ENCODE data around the gene SAYSD1. TPM values are rescaled to one million over a fixed set of nuclear protein-coding genes. Genes with fewer than 3 reads are reported as not detected.

Gene SAYSD1
- total and polyA plus RNA-seq, 2 donors (not counting 1 experiment from before 2014, with no cell fraction given), result 4.6 to 17.8 TPM

DNA sequence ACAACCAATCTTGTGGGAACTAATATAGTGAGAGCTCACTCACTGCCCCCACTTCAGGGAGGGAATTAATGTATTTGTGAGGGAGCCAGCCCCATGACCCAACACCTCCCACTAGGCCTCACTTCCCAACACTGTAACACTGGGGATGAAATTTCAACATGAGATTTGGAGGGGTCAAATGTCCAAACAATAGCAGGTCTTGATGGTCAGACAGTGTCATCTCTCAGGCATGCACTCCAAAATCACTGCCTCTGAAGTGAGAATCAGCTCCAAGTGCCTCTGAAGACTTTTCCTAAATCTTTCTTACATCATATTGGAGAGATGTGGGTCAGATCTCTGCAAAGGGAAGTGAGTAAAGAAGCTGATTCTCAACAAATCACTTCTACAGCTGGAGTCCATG lies 13.8 kb upstream of the SAYSD1 start:
- no peak overlapping the region for H3K27ac ChIP-seq (ENCODE audit: low read length in 2 of 2)
- TF ChIP-seq, protein P1, sequence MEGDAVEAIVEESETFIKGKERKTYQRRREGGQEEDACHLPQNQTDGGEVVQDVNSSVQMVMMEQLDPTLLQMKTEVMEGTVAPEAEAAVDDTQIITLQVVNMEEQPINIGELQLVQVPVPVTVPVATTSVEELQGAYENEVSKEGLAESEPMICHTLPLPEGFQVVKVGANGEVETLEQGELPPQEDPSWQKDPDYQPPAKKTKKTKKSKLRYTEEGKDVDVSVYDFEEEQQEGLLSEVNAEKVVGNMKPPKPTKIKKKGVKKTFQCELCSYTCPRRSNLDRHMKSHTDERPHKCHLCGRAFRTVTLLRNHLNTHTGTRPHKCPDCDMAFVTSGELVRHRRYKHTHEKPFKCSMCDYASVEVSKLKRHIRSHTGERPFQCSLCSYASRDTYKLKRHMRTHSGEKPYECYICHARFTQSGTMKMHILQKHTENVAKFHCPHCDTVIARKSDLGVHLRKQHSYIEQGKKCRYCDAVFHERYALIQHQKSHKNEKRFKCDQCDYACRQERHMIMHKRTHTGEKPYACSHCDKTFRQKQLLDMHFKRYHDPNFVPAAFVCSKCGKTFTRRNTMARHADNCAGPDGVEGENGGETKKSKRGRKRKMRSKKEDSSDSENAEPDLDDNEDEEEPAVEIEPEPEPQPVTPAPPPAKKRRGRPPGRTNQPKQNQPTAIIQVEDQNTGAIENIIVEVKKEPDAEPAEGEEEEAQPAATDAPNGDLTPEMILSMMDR (IDR thresholded peaks at IDR 0.05), result no peak
- TF ChIP-seq EZH2 (IDR thresholded peaks at IDR 0.05; ENCODE audit: borderline replicate concordance, insufficient read depth, low read depth, low read length, poor library complexity, severe bottlenecking), result no peak
- H3K79me2 ChIP-seq (ENCODE audit: control insufficient read depth, insufficient read depth, low read length), result no peaks in the 10 kb centered on the region
- no peaks in the 10 kb centered on the region for H4K20me1 ChIP-seq (ENCODE audit: control insufficient read depth, insufficient read depth, low read length, poor library complexity, severe bottlenecking)
- no peaks in the 10 kb centered on the region for H3K36me3 ChIP-seq (replicated peaks in 1 of 2; ENCODE audit: control extremely low read depth in 1 of 2, control insufficient read depth in 1 of 2, extremely low read depth in 1 of 2, insufficient read depth in 2 of 2, low read length in 1 of 2)
- no peaks in the 10 kb centered on the region for H3K4me1 ChIP-seq (ENCODE audit: control insufficient read depth in 2 of 2, insufficient read depth in 2 of 2, low read length in 2 of 2)
- intact Hi-C loops (cut with micrococcal nuclease), result no loop called here
- no peak overlapping the region for H3K4me3 ChIP-seq (ENCODE audit: control extremely low read depth in 1 of 5, extremely low read depth in 1 of 5, insufficient read depth in 1 of 5, low read depth in 2 of 5, low read length in 4 of 5)
- POLR2A ChIA-PET, result no interaction called here
- Mint-ChIP-seq H3K4me3 (no peak overlapping the region), H3K27me3 (peaks cover 38% of the 10 kb centered on the region), H3K9me3 (ENCODE audit: insufficient read depth) (no peaks in the 10 kb centered on the region), H3K4me1 (no peaks in the 10 kb centered on the region), H3K27ac (no peak overlapping the region)
- H2AFZ ChIP-seq (ENCODE audit: insufficient read depth, low read depth, low read length, poor library complexity, severe bottlenecking), result no peak overlapping the region
- no peak for ATAC-seq (ENCODE audit: low read depth)
- CTCF ChIA-PET, result no interaction called here
- H3K9me3 ChIP-seq (ENCODE audit: control extremely low read depth in 1 of 3, control insufficient read depth in 2 of 3, insufficient read depth in 1 of 3, low read length in 2 of 3), result no peaks in the 10 kb centered on the region
- H3K4me2 ChIP-seq (replicated peaks; ENCODE audit: low read depth, low read length, poor library complexity, severe bottlenecking), result no peak overlapping the region
- DNase-seq, result no peak
- no peak overlapping the region for H3K9ac ChIP-seq (ENCODE audit: low read length)
- peaks cover 0 to 7% (median 3%) of the 10 kb centered on the region in 4 experiments for H3K27me3 ChIP-seq (replicated peaks in 1 of 4; ENCODE audit: control extremely low read depth in 1 of 4, control insufficient read depth in 3 of 4, insufficient read depth in 4 of 4, low read length in 3 of 4)

GRCh38 chr6:39128106-39128505 lies 13.1 kb upstream of the SAYSD1 start:
- Mint-ChIP-seq H3K4me1 (no peaks in the 10 kb centered on the region), H3K27me3 (peaks cover 41% of the 10 kb centered on the region), H3K4me3 (no peak overlapping the region), H3K27ac (no peak overlapping the region), H3K9me3 (ENCODE audit: insufficient read depth) (no peaks in the 10 kb centered on the region)
- no peaks in the 10 kb centered on the region for H3K9me3 ChIP-seq (ENCODE audit: control extremely low read depth in 1 of 3, control insufficient read depth in 2 of 3, insufficient read depth in 1 of 3, low read length in 2 of 3)
- no peak overlapping the region for H3K4me3 ChIP-seq (ENCODE audit: control extremely low read depth in 1 of 5, extremely low read depth in 1 of 5, insufficient read depth in 1 of 5, low read depth in 2 of 5, low read length in 4 of 5)
- DNase-seq (no peak), ATAC-seq (ENCODE audit: low read depth) (no peak)
- H3K36me3 ChIP-seq (replicated peaks in 1 of 2; ENCODE audit: control extremely low read depth in 1 of 2, control insufficient read depth in 1 of 2, extremely low read depth in 1 of 2, insufficient read depth in 2 of 2, low read length in 1 of 2), result no peaks in the 10 kb centered on the region
- H3K27ac ChIP-seq (ENCODE audit: low read length in 2 of 2), result no peak overlapping the region
- no peak overlapping the region for H3K9ac ChIP-seq (ENCODE audit: low read length)
- H3K4me2 ChIP-seq (replicated peaks; ENCODE audit: low read depth, low read length, poor library complexity, severe bottlenecking), result no peak overlapping the region
- ChIA-PET POLR2A (no interaction called here), CTCF (no interaction called here)
- TF ChIP-seq EZH2 (IDR thresholded peaks at IDR 0.05; ENCODE audit: borderline replicate concordance, insufficient read depth, low read depth, low read length, poor library complexity, severe bottlenecking), result no peak
- TF ChIP-seq, protein P1 (IDR thresholded peaks at IDR 0.05), result no peak
- H2AFZ ChIP-seq (ENCODE audit: insufficient read depth, low read depth, low read length, poor library complexity, severe bottlenecking), result no peak overlapping the region
- intact Hi-C loops (cut with micrococcal nuclease), result no loop called here
- peaks cover 0 to 12% (median 5%) of the 10 kb centered on the region in 4 experiments for H3K27me3 ChIP-seq (replicated peaks in 1 of 4; ENCODE audit: control extremely low read depth in 1 of 4, control insufficient read depth in 3 of 4, insufficient read depth in 4 of 4, low read length in 3 of 4)
- no peaks in the 10 kb centered on the region for H3K79me2 ChIP-seq (ENCODE audit: control insufficient read depth, insufficient read depth, low read length)
- WGBS (ENCODE audit: insufficient coverage), result 100% methylated on average over 1 of the region's 3 CpGs
- no peaks in the 10 kb centered on the region for H4K20me1 ChIP-seq (ENCODE audit: control insufficient read depth, insufficient read depth, low read length, poor library complexity, severe bottlenecking)
- no peaks in the 10 kb centered on the region for H3K4me1 ChIP-seq (ENCODE audit: control insufficient read depth in 2 of 2, insufficient read depth in 2 of 2, low read length in 2 of 2)

All from B cell (primary cell).